ENCODE results near the gene PIK3R2. TPM values are rescaled to one million over a fixed set of nuclear protein-coding genes. Genes with fewer than 3 reads are reported as not detected.

The PIK3R2 gene
- total and polyA plus RNA-seq, 2 donors = 6.5 to 15.1 TPM

DNA sequence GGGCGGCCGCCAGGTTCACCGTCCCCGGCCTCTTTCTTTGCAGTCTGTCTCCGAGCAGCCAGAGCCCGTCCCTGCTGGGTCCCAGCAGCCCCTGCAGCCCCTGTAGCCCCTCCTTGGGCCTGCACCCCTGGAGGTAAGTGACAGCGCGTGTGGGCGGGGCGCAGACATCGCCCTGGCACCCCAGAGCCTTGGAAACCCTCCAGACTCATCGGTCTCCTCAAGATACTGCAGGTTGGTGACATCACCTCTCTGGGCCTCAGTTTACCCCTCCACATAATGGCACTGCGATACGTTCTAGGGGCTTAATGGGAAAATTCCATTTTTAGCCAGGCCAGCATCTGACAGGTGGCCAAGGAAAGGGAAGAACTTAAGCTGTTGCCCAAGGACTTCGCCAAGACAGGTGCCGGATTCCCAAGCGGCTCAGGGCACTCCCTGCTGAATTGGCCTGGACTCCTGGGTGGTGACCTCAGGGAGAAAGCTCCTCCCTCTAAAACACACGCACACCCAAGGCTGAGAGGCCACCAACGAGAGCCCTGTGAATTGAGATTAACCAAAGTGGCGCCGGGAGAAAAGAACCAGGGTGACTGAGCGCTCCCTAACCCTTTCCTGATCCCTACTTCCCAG lies 42.2 kb upstream of the PIK3R2 start:
- Histone ChIP-seq H3K36me3 (ENCODE audit: control insufficient read depth in 2 of 2, insufficient read depth in 2 of 2, low read length in 1 of 2) (no peaks in the 10 kb centered on the region), H3K9me3 (ENCODE audit: control insufficient read depth in 2 of 2, insufficient read depth in 1 of 2, low read length in 1 of 2) (peaks cover 0 to 4% of the 10 kb centered on the region in 2 donors), H3K27me3 (ENCODE audit: control insufficient read depth in 2 of 2, insufficient read depth in 1 of 2, low read length in 1 of 2) (peaks cover 3 to 16% of the 10 kb centered on the region in 2 donors), H3K27ac (ENCODE audit: low read depth in 1 of 2, low read length in 1 of 2) (no peak overlapping the region), H3K4me1 (ENCODE audit: control insufficient read depth in 2 of 2, insufficient read depth in 2 of 2, low read length in 2 of 2) (peaks cover 12 to 38% of the 10 kb centered on the region in 2 donors), H3K4me3 (ENCODE audit: low read length in 2 of 2) (peak overlapping the region; percentile 51 to 69)
- 63% methylated on average over 22 of the region's 22 CpGs for WGBS
- peak in 1 of 9 donors; percentile 11 for DNase-seq (ENCODE audit: low read depth in 6 of 9, low spot score in 9 of 9)

DNA sequence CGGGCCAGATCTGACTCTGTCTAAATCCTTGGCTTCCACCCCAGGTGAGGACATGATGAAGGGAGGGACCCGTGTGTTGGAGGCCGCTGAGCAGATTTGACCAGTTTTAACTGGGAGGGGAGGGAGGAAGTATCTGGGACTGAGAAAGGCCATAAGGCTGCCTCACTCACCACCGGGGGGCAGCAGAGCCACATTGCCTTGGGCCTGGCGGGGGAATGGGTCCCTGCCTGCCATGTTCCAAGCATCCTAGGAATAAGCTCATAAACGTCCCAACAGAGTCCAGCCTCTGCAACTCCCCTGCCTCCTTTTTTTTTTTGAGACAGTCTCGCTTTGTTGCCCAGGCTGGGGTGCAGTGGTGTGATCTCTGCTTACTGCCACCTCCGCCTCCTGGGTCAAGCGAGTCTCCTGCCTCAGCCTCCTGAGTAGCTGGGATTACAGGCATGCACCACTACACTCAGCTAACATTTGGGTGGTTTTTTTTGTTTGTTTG lies 39.9 kb upstream of the PIK3R2 start:
- Histone ChIP-seq H3K4me3 (ENCODE audit: low read length in 2 of 2) (no peak overlapping the region), H3K36me3 (ENCODE audit: control insufficient read depth in 2 of 2, insufficient read depth in 2 of 2, low read length in 1 of 2) (no peaks in the 10 kb centered on the region), H3K27me3 (ENCODE audit: control insufficient read depth in 2 of 2, insufficient read depth in 1 of 2, low read length in 1 of 2) (peaks cover 3 to 16% of the 10 kb centered on the region in 2 donors), H3K9me3 (ENCODE audit: control insufficient read depth in 2 of 2, insufficient read depth in 1 of 2, low read length in 1 of 2) (peaks cover 0 to 4% of the 10 kb centered on the region in 2 donors), H3K27ac (ENCODE audit: low read depth in 1 of 2, low read length in 1 of 2) (no peak overlapping the region), H3K4me1 (ENCODE audit: control insufficient read depth in 2 of 2, insufficient read depth in 2 of 2, low read length in 2 of 2) (peaks cover 17 to 37% of the 10 kb centered on the region in 2 donors)
- peak in 3 of 9 donors; percentile 71 to 83 (median 80) for DNase-seq (ENCODE audit: low read depth in 6 of 9, low spot score in 9 of 9)
- 50% methylated on average over 9 of the region's 9 CpGs for WGBS

DNA sequence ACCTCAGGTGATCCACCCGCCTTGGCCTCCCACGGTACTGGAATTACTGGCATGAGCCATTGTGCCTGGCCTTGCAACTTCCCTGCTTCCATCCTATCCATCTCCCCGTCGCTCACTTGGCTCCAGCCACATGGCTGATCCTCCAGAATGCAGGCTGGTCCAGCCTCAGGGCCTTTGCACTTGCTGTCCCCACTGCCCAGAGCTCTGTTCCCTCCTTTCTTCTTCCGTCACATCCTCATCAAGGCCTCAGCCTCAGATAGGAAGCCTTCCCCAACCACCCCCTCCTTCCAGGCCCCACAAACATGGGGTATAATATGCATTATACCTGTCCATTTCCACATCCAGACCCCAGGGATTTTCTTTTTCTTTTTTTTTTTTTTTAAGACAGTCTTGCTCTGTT lies 39.1 kb upstream of the PIK3R2 start:
- peaks cover 20 to 39% of the 10 kb centered on the region in 2 donors for H3K4me1 ChIP-seq (ENCODE audit: control insufficient read depth in 2 of 2, insufficient read depth in 2 of 2, low read length in 2 of 2)
- peaks cover 0 to 4% of the 10 kb centered on the region in 2 donors for H3K9me3 ChIP-seq (ENCODE audit: control insufficient read depth in 2 of 2, insufficient read depth in 1 of 2, low read length in 1 of 2)
- H3K36me3 ChIP-seq (ENCODE audit: control insufficient read depth in 2 of 2, insufficient read depth in 2 of 2, low read length in 1 of 2) = no peaks in the 10 kb centered on the region
- 98% methylated on average over 5 of the region's 5 CpGs for WGBS
- peaks cover 3 to 16% of the 10 kb centered on the region in 2 donors for H3K27me3 ChIP-seq (ENCODE audit: control insufficient read depth in 2 of 2, insufficient read depth in 1 of 2, low read length in 1 of 2)
- H3K4me3 ChIP-seq (ENCODE audit: low read length in 2 of 2) = no peak overlapping the region
- H3K27ac ChIP-seq (ENCODE audit: low read depth in 1 of 2, low read length in 1 of 2) = no peak overlapping the region
- DNase-seq (ENCODE audit: low read depth in 6 of 9, low spot score in 9 of 9) = no peak

DNA sequence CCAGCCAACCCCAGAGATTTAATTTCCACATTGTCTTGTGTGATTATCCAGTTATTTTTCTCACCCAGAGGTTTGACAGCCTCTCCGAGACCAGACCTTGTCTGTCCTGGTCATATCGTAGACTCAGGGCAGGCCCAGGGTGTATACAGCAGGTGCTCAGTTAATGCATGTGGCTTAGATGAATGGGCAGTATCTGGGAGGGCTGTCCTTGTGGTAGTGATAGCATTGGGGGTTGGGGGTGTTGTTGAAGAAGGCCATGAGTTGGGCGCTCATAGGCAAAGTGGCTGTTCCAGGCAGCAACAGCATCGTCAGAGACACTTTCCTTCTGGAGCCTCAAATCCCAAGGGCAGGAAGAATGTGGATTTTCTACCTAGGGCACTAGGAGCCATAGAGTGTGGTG lies 38.5 kb upstream of the PIK3R2 start:
- no peaks in the 10 kb centered on the region for H3K36me3 ChIP-seq (ENCODE audit: control insufficient read depth in 2 of 2, insufficient read depth in 2 of 2, low read length in 1 of 2)
- 99% methylated on average over 4 of the region's 4 CpGs for WGBS
- H3K9me3 ChIP-seq (ENCODE audit: control insufficient read depth in 2 of 2, insufficient read depth in 1 of 2, low read length in 1 of 2) = peaks cover 0 to 4% of the 10 kb centered on the region in 2 donors
- no peak for DNase-seq (ENCODE audit: low read depth in 6 of 9, low spot score in 9 of 9)
- H3K27ac ChIP-seq (ENCODE audit: low read depth in 1 of 2, low read length in 1 of 2) = no peak overlapping the region
- peaks cover 3 to 9% of the 10 kb centered on the region in 2 donors for H3K27me3 ChIP-seq (ENCODE audit: control insufficient read depth in 2 of 2, insufficient read depth in 1 of 2, low read length in 1 of 2)
- H3K4me3 ChIP-seq (ENCODE audit: low read length in 2 of 2) = no peak overlapping the region
- peaks cover 20 to 39% of the 10 kb centered on the region in 2 donors for H3K4me1 ChIP-seq (ENCODE audit: control insufficient read depth in 2 of 2, insufficient read depth in 2 of 2, low read length in 2 of 2)

DNA sequence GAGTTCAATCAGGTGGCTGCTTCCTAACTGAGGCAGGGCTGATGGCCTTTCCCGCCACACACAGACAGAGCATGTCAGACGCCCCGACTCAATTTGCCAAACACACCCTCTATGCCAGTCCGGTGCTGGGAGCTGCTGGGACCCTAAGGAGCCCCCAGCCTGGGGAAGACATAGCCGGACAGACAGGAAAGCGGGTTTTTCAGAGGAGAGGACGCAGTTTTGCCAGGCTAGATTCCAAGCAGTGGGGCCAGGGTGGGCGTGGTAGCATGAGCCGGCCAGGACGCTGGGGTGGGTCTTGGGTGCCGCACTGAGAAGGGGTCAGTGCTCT lies 35.6 kb upstream of the PIK3R2 start:
- DNase-seq (ENCODE audit: low read depth in 6 of 9, low spot score in 9 of 9) = no peak
- no peaks in the 10 kb centered on the region for H3K27me3 ChIP-seq (ENCODE audit: control insufficient read depth in 2 of 2, insufficient read depth in 1 of 2, low read length in 1 of 2)
- WGBS = 50% methylated on average over 11 of the region's 11 CpGs
- H3K27ac ChIP-seq (ENCODE audit: low read depth in 1 of 2, low read length in 1 of 2) = peak overlapping the region in 1 of 2 donors; percentile 53
- H3K4me3 ChIP-seq (ENCODE audit: low read length in 2 of 2) = peak overlapping the region; percentile 27 to 79
- peaks cover 14 to 35% of the 10 kb centered on the region in 2 donors for H3K4me1 ChIP-seq (ENCODE audit: control insufficient read depth in 2 of 2, insufficient read depth in 2 of 2, low read length in 2 of 2)
- no peaks in the 10 kb centered on the region for H3K9me3 ChIP-seq (ENCODE audit: control insufficient read depth in 2 of 2, insufficient read depth in 1 of 2, low read length in 1 of 2)
- peaks cover 0 to 5% of the 10 kb centered on the region in 2 donors for H3K36me3 ChIP-seq (ENCODE audit: control insufficient read depth in 2 of 2, insufficient read depth in 2 of 2, low read length in 1 of 2)

DNA sequence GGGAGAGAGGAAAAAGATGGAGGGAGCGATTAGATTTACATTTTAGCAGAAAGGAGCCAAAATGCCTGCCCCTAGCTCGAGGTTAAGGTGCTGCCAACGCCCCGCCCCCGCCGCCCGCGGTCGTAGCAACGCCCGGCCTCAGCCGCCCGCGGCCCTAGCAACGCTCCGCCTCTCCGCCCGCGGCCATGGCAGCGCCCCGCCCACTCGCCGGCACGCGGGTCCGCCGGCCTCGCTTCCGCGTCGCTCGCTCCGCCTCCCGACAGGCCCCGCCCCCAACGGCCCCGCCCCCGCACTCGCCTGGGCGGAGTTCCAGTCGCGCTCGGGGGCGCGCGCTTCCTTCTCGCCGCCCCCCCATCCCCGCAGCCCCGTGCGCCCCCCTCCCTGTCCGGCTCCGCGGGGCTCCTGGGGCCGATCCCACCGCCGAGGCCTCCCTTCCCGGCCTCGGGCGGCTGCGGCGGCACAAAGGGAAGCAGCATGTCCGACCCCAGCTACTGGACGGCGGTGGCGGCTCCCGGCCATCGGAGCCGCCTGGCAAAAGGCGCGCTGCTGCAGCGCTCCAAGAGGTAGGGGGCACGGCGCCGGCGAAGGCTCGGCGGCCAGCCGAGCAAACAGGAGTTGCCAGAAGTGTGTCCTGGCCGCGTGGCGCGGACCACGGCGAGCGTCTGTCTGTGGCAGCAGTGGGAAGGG lies 35.1 kb upstream of the PIK3R2 start:
- peak in 8 of 9 donors; percentile 64 to 93 (median 84) for DNase-seq (ENCODE audit: low read depth in 6 of 9, low spot score in 9 of 9)
- H3K36me3 ChIP-seq (ENCODE audit: control insufficient read depth in 2 of 2, insufficient read depth in 2 of 2, low read length in 1 of 2) = peaks cover 4 to 10% of the 10 kb centered on the region in 2 donors

DNA sequence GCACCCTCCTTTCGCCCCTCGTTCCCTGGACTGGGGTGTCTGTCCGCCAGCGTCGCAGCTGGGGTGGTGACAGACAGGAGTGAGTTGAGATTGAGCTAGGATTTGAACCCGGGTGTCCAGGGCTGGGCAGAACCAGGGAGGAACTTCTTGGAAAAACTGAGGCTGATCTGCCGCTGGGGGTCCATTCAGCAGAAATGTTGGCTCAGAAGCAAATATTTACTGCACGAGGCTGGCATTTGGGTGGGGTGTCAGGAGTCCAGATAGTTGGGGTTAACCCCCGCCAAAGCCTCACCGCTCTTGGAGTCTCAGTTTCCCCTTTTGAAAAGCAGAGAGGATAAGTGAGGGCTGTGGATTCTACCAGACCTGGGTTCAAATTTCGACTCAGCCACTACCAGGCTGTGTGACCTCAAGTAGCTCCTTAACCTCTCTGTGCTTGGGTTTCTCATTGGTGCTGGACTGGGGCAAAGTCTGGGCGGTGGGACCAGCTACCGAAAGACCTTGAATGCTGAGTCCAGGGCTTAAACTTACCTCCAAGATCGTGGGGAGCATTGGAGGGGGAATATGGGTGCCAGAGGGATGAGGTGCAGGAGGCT lies 34.4 kb upstream of the PIK3R2 start:
- 45% methylated on average over 14 of the region's 14 CpGs for WGBS
- H3K27me3 ChIP-seq (ENCODE audit: control insufficient read depth in 2 of 2, insufficient read depth in 1 of 2, low read length in 1 of 2) = no peaks in the 10 kb centered on the region
- peaks cover 11 to 16% of the 10 kb centered on the region in 2 donors for H3K36me3 ChIP-seq (ENCODE audit: control insufficient read depth in 2 of 2, insufficient read depth in 2 of 2, low read length in 1 of 2)
- no peaks in the 10 kb centered on the region for H3K9me3 ChIP-seq (ENCODE audit: control insufficient read depth in 2 of 2, insufficient read depth in 1 of 2, low read length in 1 of 2)
- peak overlapping the region; percentile 57 to 79 for H3K4me3 ChIP-seq (ENCODE audit: low read length in 2 of 2)
- peak overlapping the region; percentile 8 to 82 for H3K27ac ChIP-seq (ENCODE audit: low read depth in 1 of 2, low read length in 1 of 2)
- peaks cover 14 to 30% of the 10 kb centered on the region in 2 donors for H3K4me1 ChIP-seq (ENCODE audit: control insufficient read depth in 2 of 2, insufficient read depth in 2 of 2, low read length in 2 of 2)
- no peak for DNase-seq (ENCODE audit: low read depth in 6 of 9, low spot score in 9 of 9)

More for the DNA sequence above, 35.1 kb upstream of the PIK3R2 start:
- peak overlapping the region; percentile 74 to 82 for H3K27ac ChIP-seq (ENCODE audit: low read depth in 1 of 2, low read length in 1 of 2)
- peak overlapping the region; percentile 57 to 79 for H3K4me3 ChIP-seq (ENCODE audit: low read length in 2 of 2)
- under 1% methylated on average over 86 of the region's 86 CpGs for WGBS
- no peaks in the 10 kb centered on the region for H3K9me3 ChIP-seq (ENCODE audit: control insufficient read depth in 2 of 2, insufficient read depth in 1 of 2, low read length in 1 of 2)
- peaks cover 14 to 32% of the 10 kb centered on the region in 2 donors for H3K4me1 ChIP-seq (ENCODE audit: control insufficient read depth in 2 of 2, insufficient read depth in 2 of 2, low read length in 2 of 2)
- H3K27me3 ChIP-seq (ENCODE audit: control insufficient read depth in 2 of 2, insufficient read depth in 1 of 2, low read length in 1 of 2) = no peaks in the 10 kb centered on the region

DNA sequence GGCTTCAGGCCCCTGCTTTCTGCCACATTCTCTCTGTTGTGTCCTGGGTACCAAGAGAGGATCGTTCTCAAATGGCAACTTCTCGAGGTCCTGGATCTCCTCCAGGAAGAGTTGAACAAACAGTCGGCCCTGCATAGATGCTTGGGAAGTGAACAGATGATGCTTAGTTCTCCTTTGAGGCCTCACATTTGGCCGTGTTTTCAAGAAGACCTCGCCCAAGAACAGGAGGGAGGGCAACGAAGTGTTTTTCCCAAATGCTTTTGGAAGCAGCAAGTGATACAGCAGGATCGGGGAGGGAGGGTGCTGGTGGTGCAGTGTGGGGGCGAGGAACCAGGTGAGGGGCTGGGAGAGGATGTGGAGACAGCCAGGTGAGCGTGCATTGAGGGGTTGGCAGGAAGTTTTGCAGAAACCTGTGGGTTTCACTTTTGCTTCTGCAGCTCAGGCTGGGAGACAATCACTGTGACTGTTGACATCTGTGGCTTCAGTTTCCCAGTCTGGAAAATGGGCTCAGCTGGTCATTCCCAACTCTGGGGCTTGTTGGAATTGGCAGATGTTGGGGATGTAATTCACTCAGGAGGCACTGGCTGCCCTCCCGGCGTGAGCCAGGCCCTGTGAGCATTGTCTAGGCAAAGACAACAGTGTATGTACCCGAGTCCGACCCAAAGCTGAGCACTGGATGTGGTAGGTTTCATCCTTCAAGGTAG lies 33.8 kb upstream of the PIK3R2 start:
- DNase-seq (ENCODE audit: low read depth in 6 of 9, low spot score in 9 of 9) = peak in 4 of 9 donors; percentile 58 to 80 (median 63)
- H3K27ac ChIP-seq (ENCODE audit: low read depth in 1 of 2, low read length in 1 of 2) = peak overlapping the region; percentile 77 to 82
- H3K4me1 ChIP-seq (ENCODE audit: control insufficient read depth in 2 of 2, insufficient read depth in 2 of 2, low read length in 2 of 2) = peaks cover 14 to 30% of the 10 kb centered on the region in 2 donors
- H3K4me3 ChIP-seq (ENCODE audit: low read length in 2 of 2) = peak overlapping the region; percentile 6 to 57
- no peaks in the 10 kb centered on the region for H3K9me3 ChIP-seq (ENCODE audit: control insufficient read depth in 2 of 2, insufficient read depth in 1 of 2, low read length in 1 of 2)
- WGBS = 35% methylated on average over 13 of the region's 13 CpGs
- peaks cover 17 to 22% of the 10 kb centered on the region in 2 donors for H3K36me3 ChIP-seq (ENCODE audit: control insufficient read depth in 2 of 2, insufficient read depth in 2 of 2, low read length in 1 of 2)
- no peaks in the 10 kb centered on the region for H3K27me3 ChIP-seq (ENCODE audit: control insufficient read depth in 2 of 2, insufficient read depth in 1 of 2, low read length in 1 of 2)

All from thymus (tissue), 11 donors.